GM23338 (cell line): Measurements from ENCODE around the gene RNLS.

Experiments used
- ZNF331 ChIP-seq: fragments of 250-450 bp; sonication (Bioruptor Pico); IDR thresholded peaks from 2 replicates; pipeline ENCODE4 v1.5.0; 2020; ENCODE audit warnings: low read depth, mild to moderate bottlenecking, moderate library complexity
- TF ChIP-seq, protein P1 (sequence below), 2 experiments: fragments of 200-600 bp in 1 of 2; sonication (generic) in 1 of 2; conservative IDR thresholded peaks; 2 replicates each; pipeline versions ENCODE4 v1.5.1 to v1.6.1; 2016 to 2017; ENCODE audit warnings: antibody characterized with exemption in 2 of 2, low read depth in 2 of 2, mild to moderate bottlenecking in 2 of 2, moderate library complexity in 1 of 2

DNA sequence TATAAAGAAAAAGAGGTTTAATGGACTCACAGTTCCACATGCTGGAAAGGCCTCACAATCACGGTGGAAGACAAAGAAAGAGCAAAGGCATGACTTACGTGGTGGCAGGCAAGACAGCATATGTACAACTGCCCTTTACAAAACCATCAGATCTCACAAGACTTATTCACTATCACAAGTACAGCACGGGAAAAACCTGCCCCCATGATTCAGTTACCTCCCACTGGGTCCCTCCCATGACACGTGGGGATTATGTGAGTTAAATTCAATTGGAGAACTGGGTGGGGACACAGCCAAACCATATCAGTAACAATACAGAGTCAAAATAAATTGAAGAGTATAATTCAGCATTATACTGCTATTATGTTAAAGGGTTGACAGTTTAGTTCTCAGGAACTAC, 37.8 kb downstream of the RNLS start:
- TF ChIP-seq, protein P1, sequence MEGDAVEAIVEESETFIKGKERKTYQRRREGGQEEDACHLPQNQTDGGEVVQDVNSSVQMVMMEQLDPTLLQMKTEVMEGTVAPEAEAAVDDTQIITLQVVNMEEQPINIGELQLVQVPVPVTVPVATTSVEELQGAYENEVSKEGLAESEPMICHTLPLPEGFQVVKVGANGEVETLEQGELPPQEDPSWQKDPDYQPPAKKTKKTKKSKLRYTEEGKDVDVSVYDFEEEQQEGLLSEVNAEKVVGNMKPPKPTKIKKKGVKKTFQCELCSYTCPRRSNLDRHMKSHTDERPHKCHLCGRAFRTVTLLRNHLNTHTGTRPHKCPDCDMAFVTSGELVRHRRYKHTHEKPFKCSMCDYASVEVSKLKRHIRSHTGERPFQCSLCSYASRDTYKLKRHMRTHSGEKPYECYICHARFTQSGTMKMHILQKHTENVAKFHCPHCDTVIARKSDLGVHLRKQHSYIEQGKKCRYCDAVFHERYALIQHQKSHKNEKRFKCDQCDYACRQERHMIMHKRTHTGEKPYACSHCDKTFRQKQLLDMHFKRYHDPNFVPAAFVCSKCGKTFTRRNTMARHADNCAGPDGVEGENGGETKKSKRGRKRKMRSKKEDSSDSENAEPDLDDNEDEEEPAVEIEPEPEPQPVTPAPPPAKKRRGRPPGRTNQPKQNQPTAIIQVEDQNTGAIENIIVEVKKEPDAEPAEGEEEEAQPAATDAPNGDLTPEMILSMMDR (conservative IDR thresholded peaks at IDR 0.05; ENCODE audit: low read depth in 2 of 2) = no peak
- TF ChIP-seq ZNF331 = no peak
